Posterior vena cava (tissue), 2 donors: Measurements from ENCODE around the gene SRSF12. TPM values are rescaled to one million over a fixed set of nuclear protein-coding genes. Genes with fewer than 3 reads are reported as not detected.
A peak's percentile ranks its signal among the peaks of the same experiment; 100 is the strongest.

Experiments used
- DNase-seq: peaks from one replicate; pipeline ENCODE4 v3.0.0-alpha.2; 2020; ENCODE audit warnings: low spot score
- intact Hi-C, 2 donors: fragments of 100-400 bp; cut with DNase I; formaldehyde crosslinking; loops; one replicate each; pipeline versions ENCODE4 v1.14.1 to v1.14.2; 2022 to 2023
- total RNA-seq, 2 donors: library from RNA; stranded (reverse); fragmentation: NEBNext Ultra II Directional; extraction: Animal tissue kit (Norgen Biotek cat#: 25700); gene quantifications; one replicate each; pipeline ENCODE4 v1.2.1, GENCODE V29; 2021
- donor health status: DM: yes; HTN: yes; CAD: no.
- donor health status: DM: yes; HTN: yes; CAD: no.

Gene SRSF12
- total RNA-seq, 2 donors from 2014 or later, result 3.4 to 3.5 TPM

- intact Hi-C loops, result no loop called here
- DNase-seq, result no peak
Observed at GRCh38 chr6:89051676-89052075, 66.2 kb downstream of the SRSF12 start.

DNA sequence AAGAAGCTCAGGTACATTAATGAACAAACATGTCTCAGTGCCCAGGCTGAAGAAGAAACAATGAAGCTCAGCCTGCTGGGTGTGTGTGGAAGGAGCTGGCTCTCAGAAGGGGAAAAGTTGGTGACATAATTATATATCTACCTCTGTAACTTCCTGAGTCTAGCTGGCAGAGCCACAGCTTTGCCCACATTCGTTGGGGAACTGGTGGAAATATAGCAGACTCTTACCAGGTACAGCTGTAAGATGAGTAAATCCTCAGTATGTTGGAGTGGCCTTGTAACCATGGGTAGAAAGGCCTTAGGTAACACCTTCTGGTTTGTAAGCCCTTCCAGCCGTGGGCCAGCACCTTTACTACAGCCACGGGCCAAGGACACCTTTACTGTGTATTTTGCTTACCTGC lies 67.2 kb downstream of the SRSF12 start:
- intact Hi-C loops, result no loop called here
- DNase-seq, result no peak

GRCh38 chr6:89050155-89050554 lies 67.7 kb downstream of the SRSF12 start:
- DNase-seq, result peak; percentile 85
- intact Hi-C loops, result no loop called here

GRCh38 chr6:89048985-89049384 lies 68.9 kb downstream of the SRSF12 start:
- no peak for DNase-seq
- intact Hi-C loops, result no loop called here

DNA sequence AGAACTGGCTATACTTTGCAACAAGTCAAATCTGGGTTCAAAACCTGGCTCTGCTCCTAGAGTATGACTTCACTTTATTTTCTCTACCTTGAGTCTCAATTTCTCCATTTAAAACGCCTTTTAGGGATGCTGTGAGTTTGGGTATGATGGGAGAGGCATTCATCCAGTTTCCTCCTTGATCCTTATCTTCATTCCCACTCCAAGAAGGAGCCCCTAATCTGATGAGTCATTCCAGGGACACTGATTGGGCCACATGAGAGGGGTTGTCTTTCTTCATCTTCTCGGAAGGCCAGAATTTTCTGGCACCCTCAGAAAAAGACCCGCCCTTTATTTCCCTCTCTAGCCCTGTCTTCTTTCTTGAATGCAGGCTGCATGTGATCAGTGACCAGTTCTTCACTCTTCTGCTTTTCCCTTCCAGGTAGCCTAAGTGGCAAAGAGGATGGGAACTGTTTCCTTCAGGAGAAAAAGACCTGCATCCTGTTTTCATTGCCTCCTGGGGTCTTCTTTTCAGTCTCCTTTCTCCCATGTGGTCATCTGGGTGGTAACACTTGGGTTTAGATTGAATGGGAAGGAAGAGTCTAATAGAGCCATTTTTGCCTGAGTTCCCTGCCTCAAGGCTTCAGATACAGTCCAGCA lies 69.5 kb downstream of the SRSF12 start:
- intact Hi-C loops, result no loop called here
- no peak for DNase-seq

DNA sequence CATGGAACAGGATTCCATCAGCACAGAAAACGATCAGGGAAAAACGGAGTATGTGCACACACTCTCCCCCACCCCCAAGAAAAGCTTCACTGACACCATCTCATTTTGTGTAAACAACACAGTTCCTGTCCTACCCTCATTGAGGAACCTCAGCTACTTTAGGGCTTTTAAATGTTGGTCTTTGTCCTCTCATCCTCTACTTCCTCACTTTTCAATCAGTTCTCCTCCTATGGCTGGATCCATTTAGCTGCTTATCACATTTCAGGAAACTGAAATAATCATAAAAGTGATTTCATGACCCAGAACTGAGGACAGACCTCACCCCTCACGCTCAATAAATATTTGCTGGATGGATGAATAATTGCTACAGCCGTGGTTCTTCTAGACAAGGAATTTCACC lies 70.4 kb downstream of the SRSF12 start:
- no peak for DNase-seq
- intact Hi-C loops, result no loop called here

Other genes with a start within 250 kb of the SRSF12 start
- gene RNGTT, start 154.5 kb downstream of the SRSF12 start, total RNA-seq, result 10 to 100 TPM; 13.2 to 13.5 TPM
- gene PNRC1, start 37.3 kb downstream of the SRSF12 start, total RNA-seq, result 100 to 1,000 TPM; 280 to 381 TPM
- 10 to 100 TPM in 1 of 2 donors, 1 to 10 TPM in 1; 9.1 to 14.0 TPM for gene PM20D2, start 28.0 kb upstream of the SRSF12 start, total RNA-seq
- under 1 TPM; 0.19 to 0.29 TPM for gene GABRR1, start 99.3 kb upstream of the SRSF12 start, total RNA-seq
- gene GABRR2, start 197.2 kb upstream of the SRSF12 start, total RNA-seq, result 1 to 10 TPM in 1 of 2 donors, under 1 TPM in 1; 0.93 to 1.7 TPM
- gene UBE2J1, start 234.7 kb upstream of the SRSF12 start, total RNA-seq, result 10 to 100 TPM; 39.8 to 43.8 TPM